Inferior parietal cortex (tissue), 1 donor: Measurements from ENCODE around the gene FGF14.

Source experiments
- DNase-seq: peaks from one replicate; pipeline ENCODE4 v3.0.0-alpha.2; 2016; ENCODE audit errors: extremely low spot score

Gene FGF14

GRCh38 chr13:101661839-101662238, 740.0 kb downstream of the FGF14 start:
- DNase-seq: no peak
